Astrocyte of the spinal cord (primary cell): ENCODE data around the gene FBXL19.

Experiments
- DNase-seq: peaks from one replicate; pipeline ENCODE4 v3.0.0; 2011; ENCODE audit warnings: low read depth, low spot score
- H3K4me3 ChIP-seq: 2 replicates; pipeline ENCODE4 v1.5.1; 2011; ENCODE audit warnings: low read depth, mild to moderate bottlenecking, low read length, moderate library complexity
- CTCF ChIP-seq: IDR thresholded peaks from 2 replicates; pipeline ENCODE4 v1.5.1; 2012; ENCODE audit warnings: low read depth, mild to moderate bottlenecking, low read length, inconsistent platforms
- in situ Hi-C: cut with HindIII; loops from 2 replicates; pipeline ENCODE4 v1.10.0; 2017; ENCODE audit warnings: low sequenced_read_pairs

The FBXL19 gene

GRCh38 chr16:30980434-30980833, 57.1 kb downstream of the FBXL19 start:
- TF ChIP-seq CTCF: no peak
- in situ Hi-C loops: no loop called here
- no peak for DNase-seq
- no peak overlapping the region for H3K4me3 ChIP-seq

- DNase-seq: no peak
- H3K4me3 ChIP-seq: no peak overlapping the region
- in situ Hi-C loops: no loop called here
- TF ChIP-seq CTCF: no peak
Measured at GRCh38 chr16:30980959-30981358, 57.6 kb downstream of the FBXL19 start.

GRCh38 chr16:30982548-30983288, 59.3 kb downstream of the FBXL19 start:
- DNase-seq: no peak
- TF ChIP-seq CTCF: no peak
- in situ Hi-C loops: no loop called here
- H3K4me3 ChIP-seq: no peak overlapping the region

GRCh38 chr16:30983289-30983889, 60.0 kb downstream of the FBXL19 start:
- H3K4me3 ChIP-seq: no peak overlapping the region
- no peak for TF ChIP-seq CTCF

GRCh38 chr16:30983898-30984610, 60.7 kb downstream of the FBXL19 start:
- no peak for DNase-seq
- in situ Hi-C loops: no loop called here
- no peak overlapping the region for H3K4me3 ChIP-seq
- TF ChIP-seq CTCF: no peak

More at GRCh38 chr16:30983289-30983889, 60.0 kb downstream of the FBXL19 start:
- in situ Hi-C loops: no loop called here
- DNase-seq: no peak

GRCh38 chr16:30984669-30985400, 61.5 kb downstream of the FBXL19 start, which contains the start of gene HSD3B7:
Gene HSD3B7 (plus strand): TSS chr16:30985207. CDS start chr16:30985659, 452 bp downstream.
- in situ Hi-C loops: no loop called here
- H3K4me3 ChIP-seq: peak within 1 kb of the TSS; percentile 53
- DNase-seq: peak; percentile 79
- peak; percentile 96 for TF ChIP-seq CTCF
